Loucy (cell line): Measurements from ENCODE around the gene ARSH.

Source experiments
- CTCF ChIP-seq: fragments of 200-600 bp; sonication (generic); conservative IDR thresholded peaks from 2 replicates; pipeline ENCODE4 v1.5.1; 2014; ENCODE audit warnings: mild to moderate bottlenecking, antibody characterized with exemption, low read length
- EZH2phosphoT487 ChIP-seq: fragments of 200-600 bp; IDR thresholded peaks from 2 replicates; pipeline ENCODE4 v1.6.1; 2018; ENCODE audit warnings: antibody characterized with exemption, mild to moderate bottlenecking, moderate library complexity, borderline replicate concordance

GRCh38 chrX:3006495-3006894, at the start of gene ARSH:
- TF ChIP-seq CTCF (no peak), EZH2phosphoT487 (no peak)
